ENCODE results near the gene DCTPP1. TPM values are rescaled to one million over a fixed set of nuclear protein-coding genes. Genes with fewer than 3 reads are reported as not detected.

DCTPP1 gene
- total and polyA plus RNA-seq, 12 donors, result 12.0 to 42.6 (median 29.7) TPM

GRCh38 chr16:30382111-30382881 is 47.5 kb downstream of the DCTPP1 start, which contains the start of gene SEPTIN1:
SEPTIN1 (minus strand) TSS chr16:30382561; CDS start chr16:30382542, 19 bp downstream.
- DNase-seq, result no peak
- no peak for TF ChIP-seq CTCF (IDR thresholded peaks at IDR 0.05)

GRCh38 chr16:30381291-30382041 is 48.4 kb downstream of the DCTPP1 start:
- no peak for TF ChIP-seq CTCF (IDR thresholded peaks at IDR 0.05)
- no peak for ATAC-seq
- H3K4me3 ChIP-seq, result peak overlapping the region in 1 of 10 donors; percentile 50
- peaks cover 10 to 29% (median 15%) of the 10 kb centered on the region in 9 donors for H3K4me1 ChIP-seq
- WGBS, 2 donors, result 79 to 83% methylated on average over 13 of the region's 13 CpGs
- no peaks in the 10 kb centered on the region for H3K27me3 ChIP-seq
- H3K27ac ChIP-seq, result peak overlapping the region in 3 of 10 donors; percentile 14 to 81 (median 41)
- intact Hi-C loops (cut with DNase I), result no loop called here
- DNase-seq, result no peak
- no peaks in the 10 kb centered on the region for H3K36me3 ChIP-seq
- H3K9me3 ChIP-seq, result no peaks in the 10 kb centered on the region

More at GRCh38 chr16:30382111-30382881, 47.5 kb downstream of the DCTPP1 start, which contains the start of gene SEPTIN1:
- no peak for ATAC-seq
- Histone ChIP-seq H3K4me1 (peaks cover 7 to 23% (median 11%) of the 10 kb centered on the region in 9 donors), H3K9me3 (no peaks in the 10 kb centered on the region), H3K27ac (peak within 1 kb of the TSS in 2 of 10 donors; percentile 41 to 81), H3K36me3 (no peaks in the 10 kb centered on the region), H3K27me3 (no peaks in the 10 kb centered on the region), H3K4me3 (peak within 1 kb of the TSS in 1 of 10 donors; percentile 50)
- intact Hi-C loops (cut with DNase I), result no loop called here
- WGBS, 2 donors, result 65 to 66% methylated on average over 12 of the region's 12 CpGs

GRCh38 chr16:30380803-30381208 is 49.0 kb downstream of the DCTPP1 start:
- Histone ChIP-seq H3K27me3 (no peaks in the 10 kb centered on the region), H3K27ac (peak overlapping the region in 2 of 10 donors; percentile 14 to 81), H3K4me1 (peaks cover 10 to 29% (median 15%) of the 10 kb centered on the region in 9 donors), H3K36me3 (no peaks in the 10 kb centered on the region), H3K9me3 (no peaks in the 10 kb centered on the region), H3K4me3 (no peak overlapping the region)
- TF ChIP-seq CTCF (IDR thresholded peaks at IDR 0.05), result no peak
- DNase-seq (no peak), ATAC-seq (no peak)
- WGBS, 2 donors, result 73 to 77% methylated on average over 6 of the region's 6 CpGs
- intact Hi-C loops (cut with DNase I), result no loop called here

GRCh38 chr16:30380072-30380802 is 49.6 kb downstream of the DCTPP1 start:
- H3K27me3 ChIP-seq, result no peaks in the 10 kb centered on the region
- TF ChIP-seq CTCF (IDR thresholded peaks at IDR 0.05), result no peak
- no peak for DNase-seq
- H3K4me3 ChIP-seq, result no peak overlapping the region
- WGBS, 2 donors, result 82 to 96% methylated on average over 4 of the region's 4 CpGs
- no peak for ATAC-seq
- no peaks in the 10 kb centered on the region for H3K36me3 ChIP-seq
- H3K27ac ChIP-seq, result peak overlapping the region in 1 of 10 donors; percentile 81
- intact Hi-C loops (cut with DNase I), result no loop called here
- peaks cover 10 to 29% (median 15%) of the 10 kb centered on the region in 9 donors for H3K4me1 ChIP-seq
- H3K9me3 ChIP-seq, result no peaks in the 10 kb centered on the region
